Stimulated activated CD4-positive, alpha-beta T cell treated with anti-CD3 and anti-CD28 coated beads, Interleukin-1b, Interleukin-23, amount 100 ng/mL, for 4 hours (primary cell): ENCODE measurements around the gene POLR2J3.
"Not testable (repeated sequence)": the region's sequence is repeated elsewhere in the genome, so short reads cannot be mapped to it uniquely, and the experiment has no call there.

Experiments used
- DNase-seq, 2 donors: peaks; one replicate each; pipeline ENCODE4 v3.0.0-alpha.2; 2020; ENCODE audit warnings: low read depth in 2 of 2

Gene POLR2J3

GRCh38 chr7:102572261-102573239, at the start of gene POLR2J3:
Gene POLR2J3 (minus strand): TSS chr7:102572583. CDS start chr7:102572521, 62 bp downstream.
- peak; percentile 96 to 100 for DNase-seq

- DNase-seq, result not testable (repeated sequence)
Measured at GRCh38 chr7:102618122-102618521, 45.7 kb upstream of the POLR2J3 start.

- DNase-seq, result peak in 1 of 2 donors; percentile 29
Measured at GRCh38 chr7:102616507-102617125, 44.2 kb upstream of the POLR2J3 start, which contains the start of gene RASA4. Gene RASA4 (minus strand): TSS chr7:102616756. CDS start chr7:102616689, 67 bp downstream.

GRCh38 chr7:102615930-102616329, 43.5 kb upstream of the POLR2J3 start:
- DNase-seq, result not testable (repeated sequence)

GRCh38 chr7:102614873-102615272, 42.5 kb upstream of the POLR2J3 start:
- not testable (repeated sequence) for DNase-seq

- DNase-seq, result not testable (repeated sequence)
Measured at GRCh38 chr7:102614346-102614697, 41.9 kb upstream of the POLR2J3 start.

GRCh38 chr7:102613575-102614345, 41.4 kb upstream of the POLR2J3 start:
- not testable (repeated sequence) for DNase-seq

GRCh38 chr7:102611675-102612325, 39.4 kb upstream of the POLR2J3 start:
- DNase-seq, result not testable (repeated sequence)

GRCh38 chr7:102611013-102611674, 38.8 kb upstream of the POLR2J3 start:
- not testable (repeated sequence) for DNase-seq

- not testable (repeated sequence) for DNase-seq
Measured at GRCh38 chr7:102610441-102610840, 38.1 kb upstream of the POLR2J3 start.

GRCh38 chr7:102609734-102610133, 37.4 kb upstream of the POLR2J3 start:
- not testable (repeated sequence) for DNase-seq

- DNase-seq, result not testable (repeated sequence)
Measured at GRCh38 chr7:102606848-102607247, 34.5 kb upstream of the POLR2J3 start.

- DNase-seq, result not testable (repeated sequence)
Measured at GRCh38 chr7:102604431-102605145, 32.2 kb upstream of the POLR2J3 start.

GRCh38 chr7:102602317-102602716, 29.9 kb upstream of the POLR2J3 start:
- DNase-seq, result not testable (repeated sequence)

- DNase-seq, result not testable (repeated sequence)
Measured at GRCh38 chr7:102599699-102600098, 27.3 kb upstream of the POLR2J3 start.

GRCh38 chr7:102596036-102596435, 23.7 kb upstream of the POLR2J3 start:
- DNase-seq, result not testable (repeated sequence)

- not testable (repeated sequence) for DNase-seq
Measured at GRCh38 chr7:102593637-102594334, 21.4 kb upstream of the POLR2J3 start.

GRCh38 chr7:102592477-102593019, 20.2 kb upstream of the POLR2J3 start:
- DNase-seq, result not testable (repeated sequence)

GRCh38 chr7:102589857-102590256, 17.5 kb upstream of the POLR2J3 start:
- DNase-seq, result not testable (repeated sequence)
